Measurements from ENCODE around the gene CRYGS. TPM values are rescaled to one million over a fixed set of nuclear protein-coding genes. Genes with fewer than 3 reads are reported as not detected.
"Not testable (repeated sequence)": the region's sequence is repeated elsewhere in the genome, so short reads cannot be mapped to it uniquely, and the experiment has no call there.

CRYGS gene
- total RNA-seq, 1 donor from 2014 or later, result 1.6 TPM

DNA sequence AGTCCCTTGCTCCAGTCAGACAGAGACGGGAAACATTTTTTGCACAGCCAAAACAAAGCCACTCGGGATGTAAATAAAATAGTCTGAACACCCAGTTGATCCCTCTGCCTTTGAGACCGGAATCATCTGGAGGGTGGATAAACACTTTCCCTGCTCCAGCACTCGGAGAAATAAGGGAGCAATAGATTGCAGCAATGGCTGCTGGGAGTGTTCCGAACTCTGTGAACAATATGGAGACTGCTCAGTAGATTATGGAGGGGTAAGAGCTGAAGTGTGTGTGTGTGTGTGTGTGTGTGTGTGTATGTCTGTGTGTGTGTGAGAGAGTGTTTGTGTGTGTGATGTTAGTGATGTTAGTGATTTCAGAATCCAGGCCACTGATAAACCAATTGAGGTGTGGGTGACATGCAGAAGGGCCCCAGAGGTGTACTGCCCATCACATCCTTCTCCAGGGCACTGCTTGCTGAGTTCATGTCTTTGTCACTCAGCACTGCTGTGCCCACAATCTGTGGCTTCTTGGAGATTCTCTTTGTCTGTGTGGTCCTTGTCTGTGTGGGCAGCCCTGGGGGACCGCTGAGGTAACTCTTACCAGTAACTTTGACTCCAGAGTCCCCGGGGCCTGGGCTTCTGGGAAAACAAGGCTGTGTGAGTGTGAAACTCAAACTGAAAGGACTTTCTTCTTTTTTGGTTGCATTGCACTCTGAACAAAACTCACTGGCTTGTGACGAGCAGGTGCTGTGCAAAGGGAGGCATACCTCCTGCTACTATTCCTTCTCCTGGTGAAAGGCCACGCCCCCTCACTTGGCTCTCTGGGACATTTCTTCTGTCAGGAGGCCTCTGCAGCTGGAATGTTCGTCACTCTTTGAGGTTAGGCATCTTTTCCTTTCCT is 23.0 kb downstream of the CRYGS start:
- FAIRE-seq (no peak), DNase-seq (ENCODE audit: low spot score in 2 of 2) (no peak)

DNA sequence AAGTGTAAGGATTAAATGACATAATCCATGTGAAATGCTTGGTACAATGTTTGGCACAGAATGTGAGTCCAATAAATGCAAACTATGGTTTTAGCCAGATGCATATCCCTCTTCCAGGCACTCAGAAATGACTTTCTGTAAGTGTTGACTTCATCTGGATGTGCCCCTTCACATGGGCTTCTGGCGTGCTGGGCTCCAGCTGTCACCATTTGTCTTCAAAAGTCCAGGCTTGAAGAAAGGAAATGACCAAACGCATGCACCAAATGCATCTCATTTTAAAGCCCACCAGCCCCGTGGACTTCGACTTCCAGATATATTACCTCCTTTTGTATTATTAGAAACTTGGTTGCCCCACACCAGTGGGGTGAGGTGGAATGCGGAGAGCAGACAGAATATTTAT is 23.7 kb downstream of the CRYGS start:
- FAIRE-seq, result no peak

DNA sequence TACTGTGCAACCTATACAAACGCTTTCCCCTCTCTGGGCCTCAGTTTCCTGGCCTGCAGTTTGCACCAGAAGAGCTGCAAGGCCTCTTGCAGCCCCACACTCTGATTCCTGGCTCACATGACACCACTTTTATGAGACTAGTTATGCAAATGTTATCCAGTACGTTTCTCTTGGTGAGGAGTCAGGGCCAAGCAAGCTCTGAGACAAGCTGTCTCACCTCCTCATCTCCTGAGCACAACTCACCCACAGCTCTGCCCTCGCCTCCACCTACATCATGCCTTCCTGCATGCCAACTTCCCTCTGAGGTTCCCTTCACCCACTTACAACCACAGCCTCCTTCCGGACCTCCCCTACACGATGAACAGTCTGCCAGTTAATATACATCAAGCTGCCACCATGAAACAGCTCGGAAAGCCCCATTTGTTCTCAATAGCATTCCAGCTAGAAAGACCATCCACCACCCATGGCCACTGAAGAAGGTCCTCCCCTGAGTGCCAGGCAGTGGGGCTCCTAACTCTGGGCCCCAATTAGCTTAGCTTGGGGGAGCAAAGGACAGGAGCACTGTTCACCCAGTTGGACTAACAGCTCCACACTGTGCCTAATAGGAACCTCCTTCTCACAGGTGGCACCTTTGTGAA is 25.0 kb downstream of the CRYGS start:
- no peak for FAIRE-seq

More for the DNA sequence above, 23.7 kb downstream of the CRYGS start:
- DNase-seq (ENCODE audit: low spot score in 2 of 2), result no peak

GRCh38 chr3:186517218-186517617 is 27.0 kb downstream of the CRYGS start:
- FAIRE-seq (no peak), DNase-seq (ENCODE audit: low spot score in 2 of 2) (no peak)

More for the DNA sequence above, 25.0 kb downstream of the CRYGS start:
- no peak for DNase-seq (ENCODE audit: low spot score in 2 of 2)

- no peak for FAIRE-seq
These were observed 27.5 kb downstream of the CRYGS start for GRCh38 chr3:186516646-186517045.

DNA sequence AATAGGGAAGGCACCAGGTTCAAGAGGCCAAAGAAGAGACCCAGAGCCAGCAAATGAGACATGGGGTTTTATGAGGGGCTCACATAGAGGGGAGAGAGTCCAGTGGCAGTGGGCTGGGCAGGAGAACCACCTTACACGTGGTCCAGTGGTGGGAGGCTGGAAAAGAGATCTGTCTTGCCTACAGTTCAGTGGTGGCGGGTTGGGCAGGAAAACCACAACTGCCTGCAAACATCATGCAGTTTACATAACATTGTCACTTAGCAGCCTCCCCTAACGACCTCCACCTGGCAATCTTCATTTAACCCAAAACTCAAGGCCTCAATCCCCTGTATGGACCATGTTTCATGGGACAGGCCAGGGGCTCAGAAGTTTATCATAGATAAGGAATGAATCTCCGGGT is 29.1 kb downstream of the CRYGS start:
- FAIRE-seq (no peak), DNase-seq (ENCODE audit: low spot score in 2 of 2) (no peak)

More at GRCh38 chr3:186516646-186517045, 27.5 kb downstream of the CRYGS start:
- DNase-seq (ENCODE audit: low spot score in 2 of 2), result no peak

DNA sequence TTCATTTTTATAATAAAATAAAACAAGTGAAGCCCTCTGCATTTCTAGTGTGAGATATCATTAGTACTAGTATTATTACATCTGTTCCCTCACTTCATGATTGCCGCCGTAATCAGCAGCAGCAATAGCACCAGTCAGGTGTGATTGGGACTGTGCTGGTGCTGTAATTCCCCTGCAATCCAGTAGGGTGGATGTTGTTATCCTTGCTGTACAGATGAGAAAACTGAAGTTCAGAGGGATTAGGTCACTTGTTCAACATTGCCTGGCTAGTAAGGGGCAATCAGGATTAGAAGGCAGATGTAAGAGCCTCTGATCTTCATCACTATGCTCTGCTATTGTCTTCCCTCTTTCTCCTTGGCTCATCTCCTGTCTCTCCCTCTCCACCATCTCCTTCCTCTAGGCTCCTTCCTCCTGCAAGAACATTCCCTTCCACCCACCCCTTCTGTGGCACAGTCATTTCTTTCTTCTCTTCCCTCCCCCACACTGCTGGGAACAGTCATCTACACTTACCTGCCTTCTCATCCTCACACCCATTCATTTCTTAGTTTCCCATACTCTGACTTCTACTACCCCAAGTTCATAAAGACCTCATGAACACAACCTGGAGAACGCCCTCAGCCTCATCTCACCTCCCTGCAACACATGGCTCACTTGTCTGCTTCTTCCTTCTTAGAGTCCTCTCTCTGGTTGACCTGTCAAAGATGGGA is 29.7 kb downstream of the CRYGS start:
- no peak for FAIRE-seq

DNA sequence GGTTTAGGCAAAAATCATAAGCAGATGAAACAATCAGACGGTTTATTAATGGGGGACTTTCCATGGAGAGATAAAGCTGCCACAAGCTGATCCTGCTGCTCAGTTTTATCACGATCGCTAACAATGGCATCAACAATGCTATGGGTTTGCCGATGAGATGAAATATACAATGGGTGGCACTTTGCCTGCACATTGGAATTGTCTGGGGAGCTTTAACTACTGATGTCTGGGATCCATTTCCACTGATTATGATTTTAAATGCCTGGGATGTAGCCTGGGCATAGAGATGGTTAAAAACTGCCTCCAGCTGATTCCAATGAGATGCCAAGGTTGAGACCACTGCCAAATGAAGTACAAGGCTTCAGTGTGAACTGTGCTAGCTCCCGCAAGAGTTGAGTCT is 30.8 kb downstream of the CRYGS start:
- DNase-seq (ENCODE audit: low spot score in 2 of 2) (no peak), FAIRE-seq (no peak)

More for the DNA sequence above, 29.7 kb downstream of the CRYGS start:
- DNase-seq (ENCODE audit: low spot score in 2 of 2), result no peak

GRCh38 chr3:186512570-186513302 is 31.4 kb downstream of the CRYGS start:
- FAIRE-seq, result no peak

DNA sequence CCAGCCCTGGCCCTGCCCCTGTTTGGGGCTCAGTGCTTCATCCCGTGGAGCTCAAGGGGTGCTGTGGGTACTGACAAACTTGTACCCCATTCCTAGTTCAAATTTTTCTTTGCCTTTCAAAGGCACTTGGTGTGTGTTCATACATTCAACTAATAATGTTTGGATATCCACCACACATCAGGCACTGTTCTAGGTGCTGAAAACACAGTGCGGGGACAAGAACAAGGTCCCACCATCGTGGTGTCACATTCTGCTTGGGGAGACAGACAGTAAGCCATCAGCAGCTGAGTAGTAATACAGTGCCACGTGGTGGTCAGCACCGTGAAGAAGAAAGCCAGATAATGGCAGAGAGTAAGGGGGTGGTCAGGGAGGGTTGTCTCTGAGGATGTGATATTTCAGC is 32.5 kb downstream of the CRYGS start:
- no peak for FAIRE-seq
- no peak for DNase-seq (ENCODE audit: low spot score in 2 of 2)

More at GRCh38 chr3:186512570-186513302, 31.4 kb downstream of the CRYGS start:
- no peak for DNase-seq (ENCODE audit: low spot score in 2 of 2)

DNA sequence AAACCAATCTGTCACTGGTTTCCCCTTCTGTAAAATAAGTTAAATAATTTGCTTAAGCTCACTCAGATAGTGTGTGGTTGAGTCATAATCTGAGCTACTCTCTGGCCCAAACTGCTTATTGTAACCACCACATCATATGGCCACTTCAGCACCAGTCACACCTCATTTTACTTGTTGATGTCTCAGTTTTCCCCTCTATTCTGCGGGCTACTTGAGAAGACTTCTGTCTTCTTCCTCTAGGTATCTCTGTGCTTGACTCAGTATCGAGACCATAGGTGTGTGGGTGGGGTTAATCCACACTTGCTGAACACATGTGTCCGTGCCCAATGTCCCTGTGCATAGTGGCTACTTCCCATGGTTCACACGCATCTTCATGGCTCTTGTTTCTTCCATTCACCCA is 32.9 kb downstream of the CRYGS start:
- DNase-seq (ENCODE audit: low spot score in 2 of 2) (no peak), FAIRE-seq (no peak)

DNA sequence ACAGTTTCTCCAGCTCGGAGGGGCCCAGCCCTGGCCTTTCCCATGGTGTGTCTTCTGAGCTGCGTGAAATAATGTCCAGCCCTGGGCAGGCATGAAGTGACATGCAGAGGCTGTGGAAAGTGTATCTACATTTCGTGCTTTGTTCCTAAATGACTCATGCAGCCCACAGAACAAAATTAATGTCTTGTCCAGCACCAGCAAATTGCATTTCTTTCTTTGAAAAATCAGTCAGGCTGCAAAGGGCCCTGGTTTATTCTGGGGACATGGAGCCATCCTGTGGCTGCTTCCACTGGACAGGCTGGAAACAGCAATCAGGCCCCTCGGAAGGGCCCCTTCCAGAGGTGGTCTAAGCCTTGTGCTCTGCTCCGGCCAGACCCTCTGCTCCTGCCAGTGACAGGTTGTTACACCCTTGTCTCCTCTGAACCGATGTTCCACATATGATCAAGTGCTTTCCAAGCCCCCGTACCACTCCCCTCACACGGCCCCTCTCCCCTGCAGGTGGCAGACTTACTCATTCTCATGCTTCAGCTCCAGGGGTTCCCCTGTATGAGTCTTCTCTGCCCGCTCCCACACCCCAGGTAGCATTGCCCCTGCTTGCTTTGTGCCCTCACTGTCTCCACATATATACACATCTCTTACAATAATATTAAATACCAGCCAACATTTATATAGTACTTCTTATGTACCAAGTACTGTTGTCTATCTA is 33.7 kb downstream of the CRYGS start:
- FAIRE-seq, result no peak
- DNase-seq (ENCODE audit: low spot score in 2 of 2), result no peak

DNA sequence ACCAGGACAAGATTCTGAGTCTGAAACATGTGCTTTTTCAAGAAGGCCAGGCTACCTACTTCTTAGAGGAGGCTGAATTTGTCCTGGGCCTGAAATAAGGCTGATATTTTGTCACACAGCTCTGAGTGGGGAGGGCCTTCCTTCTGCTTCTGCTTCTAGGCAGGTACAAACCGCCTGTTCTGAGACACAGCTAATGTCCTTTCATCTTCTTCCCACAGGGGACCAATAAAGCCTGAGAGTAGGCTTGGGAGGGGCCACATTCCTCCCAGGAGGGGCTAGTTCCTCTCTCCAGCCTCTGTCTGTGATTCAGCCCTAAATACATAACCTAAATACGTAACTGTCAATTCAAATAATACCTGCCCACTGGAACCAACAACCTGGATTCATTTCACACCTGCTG is 34.8 kb downstream of the CRYGS start:
- FAIRE-seq, result no peak
- DNase-seq (ENCODE audit: low spot score in 2 of 2), result no peak

DNA sequence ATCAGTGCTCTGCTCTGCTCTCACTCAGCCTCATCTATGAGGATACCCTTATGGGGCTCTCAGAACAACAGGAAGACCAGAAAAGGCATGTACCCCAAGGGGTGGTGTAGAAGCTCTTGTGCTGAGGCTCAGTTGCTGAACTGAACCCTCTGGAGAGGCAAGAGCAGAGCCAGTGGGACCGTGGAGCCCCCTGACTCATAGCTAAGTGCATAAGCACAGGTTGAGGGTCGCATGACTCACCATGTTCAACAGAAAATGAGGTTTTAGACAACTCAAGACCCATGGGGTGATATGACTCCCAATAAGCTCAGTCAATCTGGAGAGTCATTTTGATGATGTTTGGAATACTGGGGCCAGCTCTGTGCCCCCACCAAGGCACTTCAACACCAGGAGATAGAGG is 37.3 kb downstream of the CRYGS start:
- DNase-seq (ENCODE audit: low spot score in 2 of 2), result no peak
- FAIRE-seq, result no peak

GRCh38 chr3:186506191-186506739 is 37.9 kb downstream of the CRYGS start:
- no peak for DNase-seq (ENCODE audit: low spot score in 2 of 2)
- no peak for FAIRE-seq

DNA sequence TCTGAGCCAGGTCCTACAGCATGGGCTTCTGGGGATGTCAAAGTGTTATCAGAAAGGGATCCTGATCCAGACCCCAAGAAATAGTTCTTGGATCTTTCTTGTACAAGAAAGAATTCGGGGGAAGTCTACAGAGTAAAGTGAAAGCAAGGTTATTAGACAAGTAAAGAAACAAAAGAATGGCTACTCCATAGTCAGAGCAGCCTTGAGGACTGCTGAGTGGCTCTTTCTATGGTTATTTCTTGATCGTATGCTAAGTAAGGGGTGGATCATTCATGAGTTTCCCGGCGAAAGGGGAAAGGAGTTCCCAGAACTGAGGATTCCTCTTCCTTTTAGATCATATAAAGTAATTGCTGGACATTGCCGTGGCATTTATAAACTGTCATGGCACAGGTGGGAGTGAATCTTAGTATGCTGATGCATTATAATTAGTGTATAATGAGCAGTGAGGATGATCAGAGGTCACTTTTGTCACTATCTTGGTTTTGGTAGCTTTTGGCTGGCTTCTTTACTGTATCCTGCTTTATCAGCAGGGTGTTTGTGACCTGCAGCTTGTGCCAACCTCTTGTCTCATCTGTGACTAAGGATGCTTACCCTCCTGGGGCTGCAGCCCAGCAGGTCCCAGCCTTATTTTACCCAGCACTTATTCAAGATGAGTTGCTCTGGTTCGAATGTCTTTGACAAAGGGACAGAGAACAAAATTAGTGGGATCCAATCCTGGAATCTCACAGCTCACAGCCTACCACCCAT is 41.0 kb downstream of the CRYGS start:
- FAIRE-seq (no peak), DNase-seq (ENCODE audit: low spot score in 2 of 2) (no peak)

- no peak for DNase-seq (ENCODE audit: low spot score in 2 of 2)
- FAIRE-seq, result no peak
These were observed 41.8 kb downstream of the CRYGS start for GRCh38 chr3:186502138-186502948.

DNA sequence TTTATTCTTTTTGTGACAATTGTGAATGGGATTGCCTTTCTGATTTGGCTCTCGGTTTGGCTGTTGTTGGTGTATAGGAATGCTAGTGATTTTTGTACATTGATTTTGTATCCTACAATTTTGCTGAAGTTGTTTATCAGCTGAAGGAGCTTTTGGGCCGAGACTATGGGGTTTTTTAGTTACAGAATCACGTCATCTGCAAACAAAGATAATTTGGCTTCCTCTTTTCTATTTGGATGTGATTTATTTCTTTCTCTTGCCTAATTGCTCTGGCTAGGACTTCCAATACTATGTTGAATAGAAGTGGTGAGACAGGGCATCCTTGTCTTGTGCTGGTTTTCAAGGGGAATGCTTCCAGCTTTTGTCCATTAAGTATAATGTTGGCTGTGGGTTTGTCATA is 44.2 kb downstream of the CRYGS start:
- not testable (repeated sequence) for DNase-seq (ENCODE audit: low spot score in 2 of 2); FAIRE-seq
